MM.1S (cell line): ENCODE measurements around the gene TOB1.

Experiments
- CTCF ChIP-seq: fragments of 300-600 bp; sonication (generic); IDR thresholded peaks from 2 replicates; pipeline ENCODE4 v1.5.1; 2016; ENCODE audit warnings: antibody characterized with exemption, low read length, mixed read lengths
- EZH2 ChIP-seq: fragments of 300-600 bp; sonication (generic); optimal IDR thresholded peaks from 2 replicates; pipeline ENCODE3; 2017; ENCODE audit warnings: low read depth, mild to moderate bottlenecking, antibody characterized with exemption, low read length, mixed read lengths
- EZH2phosphoT487 ChIP-seq: fragments of 300-600 bp; sonication (generic); IDR thresholded peaks from 2 replicates; pipeline ENCODE4 v1.6.1; 2018; ENCODE audit warnings: antibody characterized with exemption, low read length

- TF ChIP-seq EZH2 = no peak
- TF ChIP-seq CTCF = no peak
- TF ChIP-seq EZH2phosphoT487 = no peak
Observed at GRCh38 chr17:50835301-50836234, 30.6 kb downstream of the TOB1 start, which contains the start of gene WFIKKN2.
